Lower leg skin (tissue), 3 donors: ENCODE results near the gene ERP29.

Experiments
- CTCF ChIP-seq, 3 donors: fragments of 450-650 bp; IDR thresholded peaks; one replicate each; pipeline ENCODE4 v1.5.1; 2016; ENCODE audit warnings: antibody characterized with exemption in 3 of 3, mild to moderate bottlenecking in 3 of 3, moderate library complexity in 2 of 3
- POLR2A ChIP-seq, 2 donors: fragments of 450-650 bp; IDR thresholded peaks; one replicate each; pipeline ENCODE4 v1.6.1; 2016 to 2017; ENCODE audit warnings: antibody characterized with exemption in 2 of 2, mild to moderate bottlenecking in 1 of 2, moderate library complexity in 1 of 2

- TF ChIP-seq CTCF (IDR thresholded peaks at IDR 0.05) (no peak), POLR2A (IDR thresholded peaks at IDR 0.05) (no peak)
Observed at GRCh38 chr12:111976291-111976690, 36.9 kb upstream of the ERP29 start.
